Neuron (in vitro differentiated cells): ENCODE data around the gene TNPO2.

Source experiments
- H2AFZ ChIP-seq: one replicate; pipeline ENCODE4 v1.6.1; 2013; ENCODE audit warnings: low read depth, mild to moderate bottlenecking, inconsistent platforms, low read length, moderate library complexity
- H3K27me3 ChIP-seq: one replicate; pipeline ENCODE4 v1.6.1; 2013; ENCODE audit warnings: low read length; ENCODE audit not compliant: insufficient read depth
- H3K36me3 ChIP-seq: one replicate; pipeline ENCODE4 v1.6.1; 2013; ENCODE audit warnings: low read length; ENCODE audit not compliant: insufficient read depth
- H3K4me1 ChIP-seq: one replicate; pipeline ENCODE4 v1.6.1; 2013; ENCODE audit warnings: low read length; ENCODE audit not compliant: insufficient read depth
- H3K4me3 ChIP-seq: 2 replicates; pipeline ENCODE4 v1.5.1; 2013; ENCODE audit warnings: mild to moderate bottlenecking, low read length, moderate library complexity
- H3K9me3 ChIP-seq: one replicate; pipeline ENCODE4 v1.6.1; 2013; ENCODE audit warnings: low read length

The TNPO2 gene

DNA sequence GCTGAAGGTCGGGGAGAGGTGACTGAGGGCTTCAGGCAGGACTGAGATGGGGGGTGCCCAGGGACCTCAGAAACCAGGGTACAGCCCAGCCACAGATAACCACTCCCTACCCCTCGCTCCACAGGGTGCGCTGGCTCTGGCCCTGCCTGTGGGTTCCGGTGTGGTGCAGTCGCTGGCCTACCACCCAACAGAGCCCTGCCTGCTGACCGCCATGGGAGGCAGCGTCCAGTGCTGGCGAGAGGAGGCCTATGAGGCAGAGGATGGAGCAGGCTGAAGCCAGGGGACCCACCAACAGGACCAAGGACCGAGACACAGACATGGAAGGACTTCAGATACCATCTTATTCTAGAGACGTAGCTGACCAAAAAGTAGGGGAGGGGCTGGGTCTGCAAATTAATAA lies 48.3 kb downstream of the TNPO2 start:
- Histone ChIP-seq H2AFZ (no peak overlapping the region), H3K36me3 (peaks cover 56% of the 10 kb centered on the region), H3K4me3 (no peak overlapping the region), H3K9me3 (no peaks in the 10 kb centered on the region), H3K4me1 (peaks cover 5% of the 10 kb centered on the region), H3K27me3 (no peaks in the 10 kb centered on the region)

DNA sequence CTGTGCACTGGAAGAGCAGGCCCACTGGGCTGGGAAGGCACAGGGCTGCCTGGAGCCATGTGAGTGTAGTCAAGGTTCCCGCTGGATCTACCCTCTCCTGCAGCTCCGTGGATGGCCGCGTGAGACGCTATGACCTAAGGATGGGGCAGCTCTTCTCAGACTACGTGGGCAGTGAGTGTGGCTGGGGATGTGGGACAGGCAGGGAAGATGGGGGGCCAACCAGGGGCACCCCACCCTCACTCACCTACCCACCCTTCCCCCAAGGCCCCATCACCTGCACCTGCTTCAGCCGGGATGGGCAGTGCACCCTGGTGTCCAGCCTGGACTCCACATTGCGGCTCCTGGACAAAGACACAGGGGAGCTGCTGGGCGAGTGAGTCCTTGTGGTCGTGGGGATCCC lies 51.0 kb downstream of the TNPO2 start:
- peaks cover 46% of the 10 kb centered on the region for H3K36me3 ChIP-seq
- H3K4me3 ChIP-seq, result no peak overlapping the region
- peaks cover 23% of the 10 kb centered on the region for H3K4me1 ChIP-seq
- no peaks in the 10 kb centered on the region for H3K9me3 ChIP-seq
- no peak overlapping the region for H2AFZ ChIP-seq
- H3K27me3 ChIP-seq, result no peaks in the 10 kb centered on the region

GRCh38 chr19:12670159-12670928 lies 53.4 kb downstream of the TNPO2 start:
- H3K4me1 ChIP-seq, result peaks cover 41% of the 10 kb centered on the region
- H3K27me3 ChIP-seq, result no peaks in the 10 kb centered on the region
- H2AFZ ChIP-seq, result no peak overlapping the region
- peaks cover 31% of the 10 kb centered on the region for H3K36me3 ChIP-seq
- no peaks in the 10 kb centered on the region for H3K9me3 ChIP-seq
- peak overlapping the region; percentile 91 for H3K4me3 ChIP-seq

GRCh38 chr19:12669270-12670158 lies 54.2 kb downstream of the TNPO2 start:
- no peaks in the 10 kb centered on the region for H3K27me3 ChIP-seq
- H3K4me1 ChIP-seq, result peaks cover 41% of the 10 kb centered on the region
- peak overlapping the region; percentile 69 for H2AFZ ChIP-seq
- peaks cover 33% of the 10 kb centered on the region for H3K36me3 ChIP-seq
- no peaks in the 10 kb centered on the region for H3K9me3 ChIP-seq
- peak overlapping the region; percentile 91 for H3K4me3 ChIP-seq

- Histone ChIP-seq H3K9me3 (no peaks in the 10 kb centered on the region), H3K27me3 (no peaks in the 10 kb centered on the region), H3K36me3 (peaks cover 33% of the 10 kb centered on the region), H3K4me3 (peak overlapping the region; percentile 91), H2AFZ (peak overlapping the region; percentile 69), H3K4me1 (peaks cover 41% of the 10 kb centered on the region)
Observed at GRCh38 chr19:12668932-12669269, 54.8 kb downstream of the TNPO2 start.

- peaks cover 36% of the 10 kb centered on the region for H3K36me3 ChIP-seq
Observed at GRCh38 chr19:12668346-12668745, 55.4 kb downstream of the TNPO2 start.

DNA sequence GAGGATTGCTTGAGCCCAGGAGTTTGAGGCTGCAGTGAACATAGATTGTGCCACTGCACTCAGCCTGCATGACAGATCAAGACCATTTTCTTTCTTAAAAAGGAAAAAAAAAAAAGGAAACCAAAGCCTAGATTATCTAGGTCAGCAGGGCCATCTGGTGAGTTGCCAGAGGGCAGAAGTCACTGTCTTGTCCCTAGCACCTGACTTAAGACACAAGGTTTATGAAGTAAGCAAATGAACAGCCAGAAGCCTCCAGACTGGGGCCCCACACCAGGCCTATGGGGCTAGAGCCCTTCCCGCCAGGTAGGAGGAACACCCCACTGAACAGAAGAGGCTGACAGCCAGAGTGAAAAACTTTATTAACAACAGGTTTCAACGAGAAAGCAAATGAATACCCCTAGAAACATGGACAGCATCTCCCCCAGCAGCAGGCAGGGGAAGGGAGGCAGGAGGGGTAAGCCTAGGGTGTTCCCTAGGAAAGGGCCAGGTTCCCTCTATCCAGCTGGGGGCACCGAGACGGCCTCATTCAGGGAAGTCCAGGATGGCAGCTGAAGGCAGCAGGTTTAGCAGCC lies 55.9 kb downstream of the TNPO2 start:
- no peaks in the 10 kb centered on the region for H3K9me3 ChIP-seq
- peaks cover 41% of the 10 kb centered on the region for H3K4me1 ChIP-seq
- peak overlapping the region; percentile 91 for H3K4me3 ChIP-seq
- no peaks in the 10 kb centered on the region for H3K27me3 ChIP-seq
- no peak overlapping the region for H2AFZ ChIP-seq
- H3K36me3 ChIP-seq, result peaks cover 35% of the 10 kb centered on the region

More at GRCh38 chr19:12668346-12668745, 55.4 kb downstream of the TNPO2 start:
- Histone ChIP-seq H3K4me1 (peaks cover 41% of the 10 kb centered on the region), H3K27me3 (no peaks in the 10 kb centered on the region), H3K9me3 (no peaks in the 10 kb centered on the region), H2AFZ (no peak overlapping the region), H3K4me3 (peak overlapping the region; percentile 91)

DNA sequence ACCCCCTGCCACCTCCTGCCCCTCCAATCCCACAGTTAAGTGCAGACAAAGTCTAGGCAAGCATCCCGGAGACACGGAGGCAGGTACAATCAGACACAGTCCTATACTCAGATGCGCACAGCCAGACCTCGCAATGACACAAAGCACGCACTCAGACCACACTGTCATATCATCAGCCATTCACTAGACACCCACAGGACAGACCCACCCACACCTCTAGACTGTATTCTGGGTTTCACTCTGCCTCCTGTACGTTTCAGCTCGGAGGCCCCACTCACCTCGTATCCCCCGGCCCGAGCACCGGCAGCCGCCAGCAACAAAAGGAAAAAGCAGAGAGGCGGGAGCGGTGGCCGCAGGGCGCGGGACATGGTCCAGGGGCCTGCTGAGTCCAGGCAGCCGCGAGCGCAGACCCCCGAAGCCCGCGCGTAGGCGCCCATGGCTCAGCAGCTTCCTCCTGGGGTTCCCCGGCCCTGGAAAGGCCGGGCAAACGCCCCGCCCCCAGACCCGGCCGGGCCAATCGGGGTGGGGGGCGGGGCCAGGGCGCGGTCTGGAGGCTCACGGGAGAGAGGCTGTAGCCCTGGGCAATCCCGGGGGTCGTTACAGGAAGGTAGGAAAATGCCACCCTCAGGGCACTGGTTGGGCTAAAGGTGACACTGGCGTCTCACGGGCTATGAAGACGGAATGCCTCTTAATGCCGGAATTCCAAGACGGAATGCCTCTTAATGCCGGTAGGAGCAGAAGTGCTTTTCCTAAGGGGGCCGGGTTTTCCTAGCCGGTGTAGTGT lies 57.3 kb downstream of the TNPO2 start, which contains the start of the genes MAN2B1 and WDR83:
Gene MAN2B1 (minus strand): TSS at position 478 of the 784 bp plus-strand sequence. CDS start 41 bp downstream, at position 437.
Gene WDR83 (plus strand): TSS at position 543 of the 784 bp plus-strand sequence. CDS start 2,984 bp downstream, outside the sequence.
- Histone ChIP-seq H3K4me1 (peaks cover 41% of the 10 kb centered on the region), H3K9me3 (no peaks in the 10 kb centered on the region), H2AFZ (peak within 1 kb of the TSS; percentile 84), H3K4me3 (peak within 1 kb of the TSS; percentile 64), H3K27me3 (no peaks in the 10 kb centered on the region), H3K36me3 (peaks cover 36% of the 10 kb centered on the region)

- Histone ChIP-seq H2AFZ (peak overlapping the region; percentile 84), H3K4me3 (peak overlapping the region; percentile 64), H3K36me3 (peaks cover 42% of the 10 kb centered on the region), H3K9me3 (no peaks in the 10 kb centered on the region), H3K27me3 (no peaks in the 10 kb centered on the region), H3K4me1 (peaks cover 40% of the 10 kb centered on the region)
Observed at GRCh38 chr19:12665671-12666264, 58.0 kb downstream of the TNPO2 start.

GRCh38 chr19:12665281-12665573 lies 58.5 kb downstream of the TNPO2 start:
- peaks cover 42% of the 10 kb centered on the region for H3K36me3 ChIP-seq
- H3K4me3 ChIP-seq, result no peak overlapping the region
- H3K27me3 ChIP-seq, result no peaks in the 10 kb centered on the region
- no peaks in the 10 kb centered on the region for H3K9me3 ChIP-seq
- H3K4me1 ChIP-seq, result peaks cover 34% of the 10 kb centered on the region
- H2AFZ ChIP-seq, result no peak overlapping the region

- Histone ChIP-seq H3K9me3 (no peaks in the 10 kb centered on the region), H3K27me3 (no peaks in the 10 kb centered on the region), H3K36me3 (peaks cover 46% of the 10 kb centered on the region), H3K4me3 (no peak overlapping the region), H2AFZ (no peak overlapping the region), H3K4me1 (peaks cover 30% of the 10 kb centered on the region)
Observed at GRCh38 chr19:12664406-12665280, 59.1 kb downstream of the TNPO2 start.
